GOT3 (cell line): ENCODE data around the gene TENT4A.
"Not testable (repeated sequence)": the region's sequence is repeated elsewhere in the genome, so short reads cannot be mapped to it uniquely, and the experiment has no call there.

Source experiments
- DNase-seq: peaks from one replicate; lab custom pipeline; 2025; ENCODE audit warnings: mixed read lengths; lab: John Stamatoyannopoulos, UW

TENT4A gene

GRCh38 chr5:6773342-6774035 is 60.3 kb downstream of the TENT4A start:
- DNase-seq, result no peak

GRCh38 chr5:6774207-6774606 is 61.0 kb downstream of the TENT4A start:
- not testable (repeated sequence) for DNase-seq

DNA sequence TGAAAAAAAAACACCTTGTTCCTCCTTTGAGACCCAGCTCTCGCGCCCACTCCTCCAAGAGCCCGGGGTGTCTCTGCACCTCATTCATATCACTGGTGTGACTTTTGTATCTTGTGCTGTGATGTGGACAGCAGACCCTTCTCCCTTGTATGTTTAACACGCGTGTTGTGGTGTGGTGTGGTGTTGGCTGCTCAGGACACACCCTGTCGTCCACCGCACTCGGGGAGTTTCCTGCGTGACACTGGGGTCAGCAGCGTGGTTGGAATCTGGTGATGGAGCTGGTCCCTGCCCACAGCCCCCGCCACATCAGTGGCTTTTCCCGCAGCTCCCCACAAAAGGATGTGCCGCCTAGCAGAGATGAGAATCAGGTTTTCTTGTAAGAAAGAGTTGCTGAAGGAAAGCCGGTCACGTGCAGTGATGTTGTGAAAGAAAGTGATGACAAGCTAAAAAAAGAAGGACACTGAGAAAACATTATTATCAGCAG is 61.5 kb downstream of the TENT4A start:
- no peak for DNase-seq

DNA sequence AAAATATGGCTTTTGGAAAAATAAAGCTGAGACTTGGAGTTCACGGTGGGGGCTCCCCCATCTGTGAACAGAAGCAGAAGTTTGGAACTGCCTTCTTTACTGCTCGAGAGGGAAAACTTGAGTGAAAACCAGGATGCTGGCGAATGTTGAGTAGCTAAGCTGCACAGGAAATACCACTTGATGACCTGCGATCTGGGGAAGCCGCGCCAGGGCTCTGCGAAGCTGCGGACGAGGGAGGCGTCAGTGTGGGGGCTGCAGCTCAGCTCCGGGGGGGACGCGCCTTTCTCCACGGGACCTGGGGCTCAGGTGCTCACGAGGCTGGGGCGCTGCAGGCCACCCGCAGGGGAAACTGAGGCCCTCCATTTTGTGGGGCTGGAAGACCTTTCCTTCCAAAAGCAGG is 62.3 kb downstream of the TENT4A start:
- no peak for DNase-seq

DNA sequence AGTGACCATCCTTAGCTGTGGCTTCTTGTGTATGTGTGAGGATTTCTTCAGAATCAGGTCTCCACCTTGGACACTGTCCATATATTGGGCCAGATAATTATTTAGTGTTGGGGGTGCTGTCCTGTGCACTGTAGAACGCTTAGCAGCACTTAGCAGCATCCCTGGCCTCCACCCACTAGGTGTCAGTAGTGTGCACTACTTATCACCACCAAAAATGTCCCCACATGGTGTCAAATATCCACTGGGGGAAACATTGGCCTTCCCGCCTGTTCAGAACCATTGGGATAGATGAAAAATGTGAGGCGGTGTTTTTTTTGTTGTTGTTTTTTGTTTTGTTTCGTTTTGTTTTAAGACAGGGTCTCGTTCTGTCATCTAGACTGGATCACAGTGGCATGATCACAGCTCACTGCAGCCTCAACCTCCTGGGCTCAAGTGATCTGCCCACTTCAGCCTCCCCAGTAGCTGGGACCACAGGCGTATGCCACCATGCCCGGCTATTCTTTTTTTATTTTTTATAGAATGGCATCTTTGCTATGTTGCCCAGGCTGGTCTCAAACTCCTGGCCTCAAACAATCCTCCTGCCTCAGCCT is 67.7 kb downstream of the TENT4A start:
- DNase-seq, result no peak

DNA sequence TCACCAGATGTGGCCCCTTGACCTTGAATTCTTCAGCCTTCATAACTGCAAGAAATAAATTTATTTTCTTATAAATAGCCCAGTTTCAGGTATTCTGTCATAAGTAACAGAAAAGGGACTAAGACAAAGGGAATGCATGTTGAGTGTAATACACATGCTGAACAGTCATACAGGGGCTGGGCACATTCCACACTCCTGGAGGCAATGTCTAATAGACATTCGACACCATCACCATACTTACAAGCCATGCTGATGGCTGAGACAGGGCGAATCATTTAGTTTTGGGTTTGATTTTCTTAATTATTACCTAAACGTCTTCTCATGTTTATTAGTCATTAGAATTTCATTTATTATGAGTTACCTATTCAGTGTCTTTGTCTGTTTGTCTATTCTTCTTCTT is 68.5 kb downstream of the TENT4A start:
- no peak for DNase-seq

GRCh38 chr5:6783787-6784186 is 70.6 kb downstream of the TENT4A start:
- no peak for DNase-seq

DNA sequence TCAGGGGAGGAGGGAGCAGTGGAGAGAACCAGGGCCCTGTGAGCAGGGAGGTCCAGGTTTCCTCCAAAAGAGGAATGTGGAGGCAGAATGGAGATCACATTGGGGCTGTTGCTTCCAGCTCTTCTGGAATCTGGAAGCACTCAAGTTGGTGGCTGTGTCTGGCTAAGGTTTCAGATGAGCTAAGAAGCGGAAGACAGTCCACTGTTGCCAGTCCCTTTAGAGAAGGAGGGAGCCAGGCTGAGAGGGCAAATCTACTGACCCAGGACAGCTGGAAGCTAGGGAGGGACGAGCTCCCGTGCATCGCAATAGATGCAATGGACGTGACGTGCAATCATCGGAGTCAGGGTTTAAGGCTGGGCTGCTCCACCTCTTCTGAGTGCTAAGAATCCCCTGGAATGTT is 71.2 kb downstream of the TENT4A start:
- no peak for DNase-seq

- no peak for DNase-seq
Measured at GRCh38 chr5:6785161-6785860, 72.1 kb downstream of the TENT4A start.

- no peak for DNase-seq
Measured at GRCh38 chr5:6785861-6786180, 72.6 kb downstream of the TENT4A start.

DNA sequence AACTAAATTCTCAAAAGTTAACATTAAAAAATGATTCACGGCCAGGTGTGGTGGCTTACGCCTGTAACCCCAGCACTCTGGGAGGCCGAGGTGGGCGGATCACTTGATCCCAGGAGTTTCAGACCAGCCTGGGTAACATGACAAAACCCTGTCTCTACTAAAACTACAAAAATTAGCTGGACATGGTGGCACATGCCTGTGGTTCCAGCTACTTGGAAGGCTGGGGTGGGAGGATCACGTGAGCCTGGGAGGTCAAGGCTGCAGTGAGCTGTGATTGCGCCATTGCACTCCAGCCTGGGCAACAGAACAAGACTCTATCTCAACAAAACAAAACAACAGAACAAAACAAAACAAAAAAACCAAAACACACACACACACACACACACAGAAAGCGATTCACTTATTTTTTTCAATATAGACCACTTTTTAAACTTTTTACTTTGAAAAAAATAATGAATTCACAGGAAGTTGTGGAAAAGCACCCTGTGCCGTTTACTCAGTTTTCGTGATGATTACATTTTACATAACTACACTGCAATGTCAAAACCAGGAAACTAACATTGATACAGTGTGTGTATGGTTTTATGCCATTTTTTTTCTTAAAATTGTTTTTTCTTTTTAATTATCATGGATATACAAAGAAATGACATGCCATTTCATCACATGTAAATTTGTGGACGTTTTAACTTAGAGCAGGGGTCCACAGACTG is 73.7 kb downstream of the TENT4A start:
- no peak for DNase-seq

GRCh38 chr5:6787941-6788340 is 74.7 kb downstream of the TENT4A start:
- no peak for DNase-seq

- DNase-seq, result no peak
Measured at GRCh38 chr5:6788439-6788838, 75.2 kb downstream of the TENT4A start.

DNA sequence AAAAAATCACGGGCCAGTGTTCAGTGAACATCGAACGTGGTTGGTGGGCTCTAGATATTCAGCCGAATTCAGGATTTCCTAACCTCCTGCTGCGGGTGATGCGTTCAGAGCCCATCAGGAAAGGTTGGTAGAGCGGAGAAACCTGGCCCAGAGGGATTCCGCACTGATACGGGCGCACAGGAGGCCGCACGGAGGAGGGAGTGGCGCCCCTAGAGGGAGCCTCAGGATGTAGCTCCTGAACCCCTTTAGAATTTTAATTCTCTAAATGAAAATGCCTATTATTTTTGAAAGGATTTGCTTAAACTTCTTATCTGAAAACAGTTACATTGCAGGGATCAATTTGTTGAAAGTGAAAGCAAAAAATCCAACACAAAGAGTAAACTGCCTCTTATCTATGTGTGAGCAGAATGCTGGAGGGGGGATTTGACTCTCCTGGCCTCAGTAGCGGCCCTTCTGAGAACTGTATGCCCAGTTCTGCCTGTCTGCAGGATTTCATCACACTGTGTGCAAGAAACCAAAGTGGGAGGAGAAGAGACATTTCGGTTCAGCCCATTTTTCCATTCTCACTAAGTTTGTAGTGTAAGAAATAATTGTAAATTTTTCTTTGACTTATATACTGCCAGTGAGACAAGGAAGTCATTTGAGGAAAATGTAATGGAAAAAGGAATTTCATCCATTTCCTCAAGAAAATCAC is 75.9 kb downstream of the TENT4A start:
- no peak for DNase-seq

DNA sequence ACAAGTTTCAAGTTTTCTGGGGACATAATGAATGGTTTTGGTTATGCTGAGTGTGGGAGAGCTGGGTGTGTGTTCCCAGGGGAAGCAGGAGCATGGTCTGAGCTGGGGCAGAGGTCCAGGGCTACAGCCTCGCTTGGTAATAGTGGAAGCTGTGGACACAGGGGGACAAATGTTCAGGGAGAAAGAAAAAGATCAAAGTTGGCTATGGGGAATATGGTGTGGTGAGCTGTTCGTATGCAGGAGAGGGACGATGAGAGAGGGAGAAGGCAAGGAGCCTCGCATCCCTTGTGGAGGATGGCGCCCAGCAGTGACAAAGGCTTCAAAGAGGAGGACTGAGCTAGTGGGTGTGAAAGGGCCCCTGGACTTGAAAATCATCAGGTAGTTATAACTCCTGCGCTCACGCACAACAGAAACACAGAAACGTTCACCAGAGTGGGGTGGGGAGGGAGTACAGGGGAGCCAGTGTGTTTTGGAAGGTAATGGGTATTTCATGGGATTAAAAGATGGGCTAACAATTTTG is 77.2 kb downstream of the TENT4A start:
- no peak for DNase-seq

GRCh38 chr5:6791031-6791430 is 77.8 kb downstream of the TENT4A start:
- no peak for DNase-seq

- DNase-seq, result no peak
Measured at GRCh38 chr5:6792376-6792775, 79.1 kb downstream of the TENT4A start.

DNA sequence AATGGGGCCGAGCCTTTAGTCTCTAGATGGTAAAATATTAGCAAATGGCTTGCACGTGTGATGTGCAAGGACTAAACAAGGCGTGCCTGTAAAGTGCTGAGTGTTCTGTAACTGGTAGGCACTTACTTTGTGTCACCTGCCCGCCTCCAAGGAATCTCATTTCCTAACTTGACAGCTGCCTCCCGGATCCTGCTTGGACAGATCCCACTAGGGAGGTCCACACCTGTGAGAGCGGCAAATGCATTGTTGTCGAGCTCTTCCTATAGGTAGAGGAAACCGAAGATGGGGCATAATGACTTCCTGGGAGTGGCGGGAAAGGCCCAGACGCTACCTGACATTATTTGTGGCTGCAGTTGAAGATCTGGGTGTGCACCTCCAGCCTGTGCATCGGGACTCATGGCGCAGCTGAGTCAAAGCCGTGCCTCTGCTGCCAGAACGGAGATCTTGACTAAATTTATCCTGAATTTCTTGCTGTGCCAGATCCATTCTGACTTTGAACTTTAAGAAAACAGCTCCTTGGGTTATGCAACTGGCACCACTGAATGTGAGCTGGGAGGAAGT is 79.8 kb downstream of the TENT4A start:
- DNase-seq, result no peak

- no peak for DNase-seq
Measured at GRCh38 chr5:6801236-6801635, 88.0 kb downstream of the TENT4A start.

DNA sequence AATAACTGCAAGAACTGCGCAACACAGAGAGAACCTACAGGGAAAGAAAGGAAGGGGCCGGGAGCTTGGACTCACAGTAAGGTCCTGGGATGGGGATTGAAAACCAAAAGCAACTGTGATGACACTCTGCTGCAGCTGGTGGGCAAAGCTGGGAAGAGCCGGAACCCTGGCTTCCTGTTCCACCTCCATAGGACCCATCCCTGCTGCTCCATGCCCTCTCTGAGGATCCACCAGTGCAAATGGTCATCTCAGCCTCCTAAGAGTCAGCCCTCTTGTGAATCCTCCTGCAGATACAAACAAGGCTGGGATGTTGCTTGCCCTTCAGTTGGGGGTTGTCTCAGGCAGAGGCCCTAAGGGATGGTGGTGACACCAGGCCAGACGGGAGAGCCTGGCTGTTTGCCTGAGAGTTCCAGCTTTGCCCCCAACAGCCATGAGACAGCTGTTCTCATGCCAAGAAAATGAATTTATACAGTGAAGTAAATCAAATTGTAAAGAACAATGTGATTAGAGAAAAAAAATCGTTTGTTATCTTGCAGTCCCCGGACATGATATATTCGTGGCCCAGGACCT is 90.8 kb downstream of the TENT4A start:
- DNase-seq, result no peak
